Left renal cortex interstitium (tissue), 4 donors: ENCODE data around the gene BRD3OS. TPM values are rescaled to one million over a fixed set of nuclear protein-coding genes. Genes with fewer than 3 reads are reported as not detected.
"Not testable (repeated sequence)": the region's sequence is repeated elsewhere in the genome, so short reads cannot be mapped to it uniquely, and the experiment has no call there.

Experiments used
- DNase-seq, 4 donors: peaks; one replicate each; pipeline ENCODE4 v3.0.0-alpha.2; 2013; ENCODE audit warnings: low read depth in 4 of 4, low spot score in 2 of 4, missing footprints in 1 of 4
- polyA plus RNA-seq, 4 donors: library from polyadenylated mRNA; unstranded; fragments of 120-200 nt; gene quantifications; one replicate each; pipeline ENCODE4 v1.2.1, GENCODE V29; 2013; ENCODE audit not compliant: insufficient read length in 4 of 4

The BRD3OS gene
- polyA plus RNA-seq, 4 donors = 21.6 to 26.1 (median 22.7) TPM

DNA sequence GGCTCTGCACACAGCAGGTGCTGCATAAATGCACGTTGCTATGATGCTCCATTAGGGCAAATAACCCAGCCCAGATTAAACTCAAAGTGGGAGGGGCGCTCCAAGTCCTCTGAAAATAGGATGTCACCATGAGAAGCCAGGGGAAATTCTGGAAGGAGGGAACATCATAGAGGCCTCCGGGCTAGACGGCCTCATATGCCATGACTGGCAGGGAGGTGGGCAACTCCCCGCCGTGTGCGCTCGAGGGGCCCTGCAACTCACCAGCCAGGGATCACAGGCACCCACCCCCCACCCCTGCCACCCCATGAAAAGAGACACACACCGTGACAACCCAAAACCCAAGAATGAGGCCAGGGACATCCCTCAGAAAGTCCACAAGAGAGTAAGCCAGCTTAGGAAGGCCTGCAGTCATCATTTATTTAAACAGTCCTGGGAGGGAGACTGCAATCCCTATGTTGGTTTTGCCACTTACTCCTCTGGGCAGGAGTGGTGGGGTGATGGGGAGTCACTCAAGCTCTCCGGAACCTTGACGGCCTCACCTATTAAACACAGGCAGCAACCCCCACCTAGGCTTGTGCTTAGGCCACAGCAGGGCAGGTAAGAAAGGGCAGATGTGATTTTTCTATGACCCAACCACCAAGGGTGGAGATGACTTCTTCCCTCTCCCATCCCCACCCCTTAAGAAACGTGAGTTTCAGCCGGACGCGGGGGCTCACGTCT lies 37.2 kb upstream of the BRD3OS start:
- no peak for DNase-seq

- DNase-seq = not testable (repeated sequence)
Observed at GRCh38 chr9:133988771-133989170, 36.5 kb upstream of the BRD3OS start.

GRCh38 chr9:133989625-133990365 lies 35.5 kb upstream of the BRD3OS start:
- DNase-seq = no peak

DNA sequence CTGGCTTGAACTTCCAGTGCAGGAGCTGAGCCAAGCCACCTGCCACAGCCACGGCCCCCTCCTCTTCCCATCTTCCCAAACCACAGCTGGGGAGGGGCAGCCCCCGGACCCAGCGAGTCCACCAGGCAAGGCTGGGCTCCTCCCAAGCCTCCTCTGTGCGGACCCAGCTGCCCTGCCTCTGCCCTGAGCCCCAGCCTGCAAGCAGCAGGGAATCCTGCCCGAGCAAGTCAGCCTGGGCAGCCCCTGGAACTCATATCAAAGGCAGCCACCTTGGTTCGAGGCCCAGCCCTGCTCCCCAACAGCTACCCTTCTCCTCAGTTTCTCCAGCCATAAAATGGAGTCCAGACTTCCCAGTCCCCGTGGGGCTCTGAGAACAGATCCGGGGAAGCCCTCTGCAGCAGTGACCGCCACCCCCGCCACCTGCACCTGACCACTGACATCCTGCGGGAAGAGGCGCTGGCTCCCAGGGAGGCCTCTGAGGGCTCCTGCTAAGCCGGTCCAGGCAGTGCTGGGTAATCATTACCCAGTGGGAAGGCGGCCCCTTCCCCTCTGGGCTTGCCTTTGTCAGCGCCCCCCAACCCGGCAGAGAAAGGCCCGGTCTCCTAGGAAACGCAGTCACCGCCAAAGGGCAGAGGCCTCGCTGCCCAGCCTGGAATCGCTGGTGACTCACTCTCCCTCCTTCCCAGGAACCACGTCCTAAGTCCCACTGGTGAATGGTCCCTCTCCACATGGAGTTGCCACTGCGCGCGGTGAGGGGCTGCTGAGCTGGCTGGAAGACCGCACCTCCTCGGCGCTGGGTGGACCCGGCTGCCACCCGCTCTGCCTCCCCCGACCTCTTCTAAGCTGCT lies 34.7 kb upstream of the BRD3OS start:
- DNase-seq = peak in 1 of 4 donors; percentile 74

GRCh38 chr9:133991214-133991921 lies 33.9 kb upstream of the BRD3OS start:
- no peak for DNase-seq

GRCh38 chr9:133991964-133992779 lies 33.1 kb upstream of the BRD3OS start, which contains the start of gene VAV2:
Gene VAV2 (minus strand): TSS chr9:133992324. CDS start chr9:133992278, 46 bp downstream.
- no peak for DNase-seq

DNA sequence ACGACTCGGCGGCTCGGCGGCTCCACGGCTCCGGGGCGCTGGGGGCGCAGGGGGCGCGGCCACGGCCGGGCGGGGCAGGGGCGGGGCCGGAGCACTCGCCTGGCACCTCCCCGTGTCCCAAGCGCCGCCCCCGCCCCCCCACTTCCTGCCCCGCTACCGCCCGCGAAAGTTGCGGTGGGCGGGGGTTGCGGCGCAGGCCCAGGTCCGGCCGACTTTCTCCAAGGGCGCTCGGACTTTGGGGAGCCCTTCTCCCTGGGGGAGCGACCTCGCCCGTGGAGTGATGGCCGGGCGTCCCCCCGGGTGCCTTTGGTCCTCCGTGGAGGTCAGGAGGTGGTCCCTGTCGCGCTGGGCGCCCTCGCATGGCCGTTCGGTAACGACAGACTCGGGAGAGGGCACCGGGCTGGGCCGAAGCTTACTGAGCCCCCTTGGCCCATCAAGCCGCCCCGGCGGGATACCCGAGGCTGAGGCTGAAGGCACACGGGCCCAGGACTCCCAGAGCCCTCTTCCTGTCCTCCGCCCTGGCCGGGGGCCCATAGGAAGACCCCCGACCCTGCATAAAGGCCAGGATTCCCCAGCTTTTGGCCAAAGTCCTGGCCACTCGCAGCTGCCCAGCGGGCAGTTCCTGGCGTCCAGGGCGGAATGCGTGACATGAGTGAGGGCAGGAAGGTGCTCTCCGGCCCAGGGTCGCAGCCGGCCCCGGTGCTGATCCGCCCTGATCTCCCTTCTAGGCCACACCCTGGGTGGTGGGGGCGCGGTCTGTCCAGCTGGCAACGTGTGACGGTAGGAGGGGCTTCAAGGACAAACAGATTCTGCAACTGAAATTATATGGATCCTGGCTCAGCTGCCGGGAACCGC lies 32.3 kb upstream of the BRD3OS start:
- peak in 1 of 4 donors; percentile 63 for DNase-seq

DNA sequence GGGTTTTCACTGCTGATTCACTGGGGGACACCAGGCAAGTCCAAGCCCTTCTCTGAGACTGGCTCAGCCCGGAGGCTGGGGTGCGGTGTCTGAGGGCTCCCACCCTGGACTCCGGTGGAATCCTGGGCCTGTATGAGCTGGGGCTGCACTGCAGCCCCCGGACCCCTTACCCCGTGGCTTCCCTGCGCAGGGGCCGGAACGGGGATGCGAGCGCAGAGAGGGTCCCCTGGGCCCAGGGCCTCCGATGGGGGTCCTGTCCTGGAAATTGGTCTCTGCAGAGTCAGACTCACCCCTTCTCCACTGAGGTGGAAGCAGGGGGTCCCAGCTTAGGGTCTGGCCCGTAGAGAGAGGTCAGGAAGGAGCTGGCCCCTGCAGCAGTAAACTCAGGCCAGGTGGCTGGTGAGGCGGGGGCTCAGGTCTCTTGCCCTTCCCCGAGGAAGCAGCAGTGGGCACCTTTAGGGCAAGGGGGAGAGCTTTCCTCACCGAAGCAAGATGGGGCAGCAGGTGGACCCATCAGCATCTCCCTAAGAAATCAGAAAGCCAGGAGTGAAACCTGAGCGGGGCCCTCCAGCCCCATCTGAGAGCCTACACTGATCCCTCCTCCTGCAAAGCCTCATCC lies 31.5 kb upstream of the BRD3OS start:
- DNase-seq = no peak

DNA sequence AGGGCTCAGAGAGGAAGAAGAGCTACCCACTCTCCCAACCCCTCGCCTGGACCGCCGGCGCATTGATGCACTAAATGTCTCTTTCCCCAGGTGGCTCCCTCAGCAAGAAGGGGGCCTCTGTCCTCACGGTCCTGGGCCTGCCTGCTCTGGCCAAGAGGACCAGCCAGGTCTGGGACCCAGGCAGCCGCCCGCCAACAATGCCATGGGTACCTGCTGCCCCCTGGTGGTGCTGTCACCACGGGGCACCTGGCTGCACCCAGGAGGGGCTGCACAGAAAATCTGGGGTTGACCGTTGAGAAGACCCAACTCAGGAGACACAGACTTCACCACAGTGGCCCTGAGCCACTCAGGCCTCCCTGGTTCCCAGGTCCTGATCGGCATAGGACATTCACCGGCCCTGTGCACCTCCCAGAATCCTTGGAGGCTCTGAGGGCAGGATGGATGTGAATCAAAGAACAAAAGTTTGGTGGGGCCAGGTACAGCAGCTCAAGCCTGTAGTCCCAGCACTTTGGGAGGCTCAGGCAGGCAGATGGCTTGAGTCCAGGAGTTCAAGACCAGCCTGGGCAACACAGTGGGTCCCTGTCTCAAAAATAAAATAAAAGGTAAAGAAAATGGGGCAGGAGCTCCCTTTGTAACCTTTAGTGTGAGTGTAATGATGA lies 30.8 kb upstream of the BRD3OS start:
- DNase-seq = no peak

DNA sequence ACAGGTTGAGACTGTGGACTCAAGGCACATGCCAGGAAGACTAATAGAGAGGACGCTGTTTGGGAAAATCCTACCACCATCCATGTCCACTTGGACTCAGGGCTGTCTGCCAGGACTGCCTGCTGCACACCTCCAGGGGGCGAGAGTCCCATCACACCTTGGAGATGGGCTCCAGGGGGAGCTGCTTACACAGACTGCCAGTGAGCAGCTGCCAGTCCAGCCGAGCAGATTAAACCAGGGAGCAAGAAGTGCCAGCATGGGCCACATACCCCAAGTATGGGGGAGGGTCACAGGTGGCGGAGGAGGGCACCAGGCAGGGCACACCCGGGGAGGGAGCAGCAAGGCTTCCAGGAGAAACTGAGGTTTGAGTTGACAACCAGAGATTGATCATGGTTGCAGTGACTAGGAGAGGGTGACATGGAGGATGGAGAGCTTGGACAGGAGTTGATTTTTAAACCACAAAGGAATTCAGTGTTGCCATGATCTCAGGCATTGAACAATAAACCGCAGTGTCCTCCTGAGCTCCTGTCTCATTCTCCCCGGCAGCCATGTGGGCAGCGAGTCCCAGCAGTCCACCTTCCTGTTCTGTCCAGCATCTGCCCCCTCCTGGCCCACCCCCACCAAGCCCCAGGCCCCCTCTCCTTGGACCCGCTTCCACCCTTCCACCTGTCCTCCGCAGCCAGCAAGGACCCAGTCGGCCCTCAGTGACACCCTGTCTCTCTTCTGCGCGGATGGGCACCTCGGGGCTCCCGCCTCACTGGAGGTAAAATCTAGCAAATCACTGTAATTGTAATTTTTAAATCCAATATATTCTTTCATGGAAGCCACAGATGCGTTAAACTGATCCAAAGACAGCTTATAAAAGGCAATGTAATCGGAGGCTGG lies 30.0 kb upstream of the BRD3OS start:
- DNase-seq = no peak

DNA sequence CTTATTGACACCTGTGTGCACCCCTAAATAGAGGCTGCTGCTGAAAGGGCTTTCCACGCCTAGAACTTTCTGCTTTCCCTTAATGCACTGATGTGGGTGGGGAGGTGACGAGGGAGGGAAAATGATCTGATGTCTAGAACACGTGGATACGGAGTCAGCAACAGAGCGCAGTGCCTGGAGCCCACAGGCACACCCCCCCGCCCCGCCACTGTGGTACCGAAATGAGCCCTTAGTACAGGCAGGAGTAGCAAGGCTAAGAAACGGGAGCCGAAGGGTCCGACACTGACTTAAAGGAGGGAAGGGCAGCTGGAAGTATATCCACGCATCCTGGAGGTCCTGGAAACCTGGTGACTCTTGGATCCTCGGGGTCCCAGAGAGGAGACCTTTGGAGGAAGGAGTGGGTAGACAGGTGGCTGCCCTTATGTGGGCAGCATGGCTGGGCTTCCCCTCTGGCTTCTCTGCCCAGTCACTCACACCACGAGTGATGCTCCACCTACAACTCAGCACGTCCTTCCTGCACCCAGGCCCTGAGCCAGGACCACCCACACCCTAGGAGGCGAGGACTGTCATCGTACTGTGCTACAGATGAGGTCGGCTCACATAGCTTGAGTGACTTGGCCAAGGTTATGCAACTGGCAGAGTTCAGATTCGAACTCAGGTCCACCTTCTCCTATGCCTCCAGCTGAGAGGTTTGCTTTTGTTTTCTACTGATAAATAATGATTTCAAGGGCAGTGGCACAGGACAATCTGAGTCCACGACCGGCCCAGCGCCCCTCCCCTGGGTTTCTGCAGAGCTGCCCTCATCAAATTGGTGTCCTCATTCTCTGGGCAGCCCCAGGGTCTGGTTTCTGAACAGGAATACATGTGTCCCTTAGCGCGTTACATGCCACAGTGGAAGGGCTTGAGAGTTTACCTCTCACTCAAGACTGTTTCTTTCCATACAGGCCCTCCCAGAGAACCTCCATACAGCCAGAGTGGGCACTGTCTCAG lies 28.5 kb upstream of the BRD3OS start:
- DNase-seq = no peak

DNA sequence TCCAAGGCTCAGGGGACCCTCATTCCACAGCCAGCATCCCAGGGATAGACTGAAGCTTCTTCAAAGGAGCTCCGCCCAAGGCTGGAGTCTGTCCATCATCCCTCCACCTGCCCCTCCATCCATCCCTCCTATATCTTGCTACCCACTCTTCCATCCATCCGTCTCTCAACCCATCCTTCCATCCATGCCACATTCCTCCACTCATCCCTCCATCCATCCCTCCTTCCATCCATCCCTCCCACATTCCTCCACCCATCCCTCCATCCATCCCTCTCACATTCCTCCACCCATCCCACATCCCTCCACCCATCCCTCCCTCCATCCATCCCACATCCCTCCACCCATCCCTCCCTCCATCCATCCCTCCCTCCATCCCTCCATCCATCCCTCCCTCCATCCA lies 27.7 kb upstream of the BRD3OS start:
- no peak for DNase-seq

GRCh38 chr9:133998915-133999595 lies 26.2 kb upstream of the BRD3OS start:
- no peak for DNase-seq

- DNase-seq = no peak
Observed at GRCh38 chr9:133999851-134000265, 25.4 kb upstream of the BRD3OS start.

DNA sequence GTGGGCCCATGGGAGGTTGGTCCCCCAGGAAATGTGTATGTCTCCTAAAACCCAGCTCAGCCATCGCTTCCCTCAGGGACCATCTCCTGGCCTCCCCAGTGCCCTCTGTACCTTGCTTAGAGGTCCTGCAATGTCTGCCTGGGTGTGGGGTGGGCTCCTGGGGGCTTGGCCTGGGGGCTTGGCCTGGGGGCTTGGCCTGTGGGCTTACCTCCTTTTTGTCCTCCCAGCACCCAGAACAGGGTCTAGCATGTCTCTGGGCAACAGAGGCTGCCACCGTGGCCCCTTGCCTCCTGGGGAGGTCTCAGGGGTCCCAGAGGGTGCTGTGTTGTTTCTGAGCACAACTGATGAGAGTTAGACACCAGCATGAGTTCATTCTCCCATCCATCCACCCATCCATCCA lies 22.5 kb upstream of the BRD3OS start:
- DNase-seq = no peak
